Left forelimb (tissue), 1 donor: ENCODE measurements around the gene KIF13A.
"Not testable (repeated sequence)": the region's sequence is repeated elsewhere in the genome, so short reads cannot be mapped to it uniquely, and the experiment has no call there.

Source experiments
- DNase-seq: peaks from one replicate; pipeline ENCODE4 v3.0.0-alpha.2; 2018; ENCODE audit warnings: low spot score

The KIF13A gene

DNA sequence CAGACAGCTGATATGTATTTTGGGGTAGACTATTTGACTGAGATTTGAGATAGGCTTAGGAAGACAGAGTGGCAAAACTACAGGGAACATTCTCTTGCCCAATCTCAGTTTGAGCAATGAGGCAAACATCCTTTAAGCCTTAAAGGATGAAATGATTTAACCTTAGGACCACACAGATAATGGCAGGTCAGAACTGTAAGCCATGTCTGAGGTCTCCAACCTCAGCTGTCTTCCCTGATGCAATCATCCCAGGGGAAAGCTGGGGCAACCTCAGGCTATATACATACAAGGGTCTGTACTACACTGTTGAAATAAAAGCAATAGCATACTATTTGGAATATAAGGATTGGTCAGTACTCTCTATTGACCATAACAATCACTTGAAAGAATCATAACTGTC, 196.9 kb downstream of the KIF13A start:
- DNase-seq = no peak

DNA sequence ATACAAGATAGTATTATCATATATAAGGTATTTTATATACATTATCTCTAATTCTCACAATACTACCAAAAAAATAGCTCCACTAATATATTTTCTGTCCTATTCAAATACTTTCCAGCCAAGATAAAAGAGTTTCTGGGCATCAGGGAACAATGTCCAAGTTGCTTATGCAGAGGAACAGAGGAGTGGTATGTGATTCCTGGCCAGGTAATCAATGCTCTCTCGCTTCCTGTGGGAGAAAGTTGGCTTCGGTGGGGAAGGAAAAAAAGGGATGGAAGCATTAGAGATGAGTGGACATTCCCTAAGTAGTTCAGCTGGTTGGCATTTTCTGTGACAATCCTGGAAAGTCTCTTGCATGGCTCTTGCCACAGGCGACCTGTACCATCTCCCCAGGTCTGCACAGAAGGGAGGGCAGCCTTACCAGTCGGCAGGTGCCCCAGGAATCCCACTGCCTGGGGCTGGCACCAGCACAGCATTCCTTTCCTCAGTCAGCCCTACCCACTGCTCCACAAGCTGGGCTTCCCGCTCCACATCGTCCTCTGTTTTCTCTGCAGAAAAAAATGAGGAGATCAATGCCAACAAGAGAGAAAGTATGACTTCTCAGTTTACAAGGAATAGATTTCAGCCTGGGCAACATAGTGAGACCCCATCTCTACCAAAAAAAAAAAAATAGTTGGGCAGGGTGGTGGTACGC, 202.2 kb downstream of the KIF13A start:
- DNase-seq = no peak

DNA sequence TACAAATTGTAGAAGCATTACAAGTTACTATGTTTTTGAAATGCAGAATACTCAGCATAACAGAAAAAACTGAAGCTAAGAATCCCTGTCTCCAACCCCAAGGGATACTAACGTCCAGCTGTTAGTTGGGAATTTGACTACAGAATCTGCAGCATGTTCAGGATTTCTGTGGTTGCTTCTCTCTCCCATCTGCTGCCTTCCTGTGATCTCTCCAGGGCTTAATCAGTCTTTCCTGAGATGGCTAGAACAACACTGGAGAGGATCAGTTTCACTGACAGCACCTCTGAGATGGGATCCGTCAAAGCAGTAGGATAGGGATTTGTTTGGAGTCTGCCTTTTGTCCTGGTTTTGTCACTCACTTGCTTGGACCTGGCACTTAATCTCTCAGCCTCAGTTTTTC, 207.4 kb downstream of the KIF13A start:
- DNase-seq = no peak

DNA sequence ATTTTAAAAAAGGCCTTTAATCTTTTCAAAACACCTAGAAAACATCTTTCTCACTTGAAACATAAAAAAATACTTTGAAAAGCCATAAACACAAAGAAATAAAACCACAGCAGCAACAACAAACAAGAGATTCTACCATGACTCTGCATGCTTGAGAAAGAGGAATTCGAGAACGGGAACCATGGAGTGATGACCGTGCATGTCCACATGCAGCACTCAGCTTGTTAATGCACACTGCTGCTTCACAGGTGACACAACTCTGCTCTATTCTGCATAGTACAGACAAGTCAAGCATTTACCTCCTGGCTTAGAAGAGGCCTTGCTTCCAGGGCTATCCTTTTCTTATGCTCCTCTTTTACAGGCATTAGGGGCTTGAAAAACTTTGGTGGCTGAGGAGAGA, 215.8 kb downstream of the KIF13A start:
- DNase-seq = no peak

DNA sequence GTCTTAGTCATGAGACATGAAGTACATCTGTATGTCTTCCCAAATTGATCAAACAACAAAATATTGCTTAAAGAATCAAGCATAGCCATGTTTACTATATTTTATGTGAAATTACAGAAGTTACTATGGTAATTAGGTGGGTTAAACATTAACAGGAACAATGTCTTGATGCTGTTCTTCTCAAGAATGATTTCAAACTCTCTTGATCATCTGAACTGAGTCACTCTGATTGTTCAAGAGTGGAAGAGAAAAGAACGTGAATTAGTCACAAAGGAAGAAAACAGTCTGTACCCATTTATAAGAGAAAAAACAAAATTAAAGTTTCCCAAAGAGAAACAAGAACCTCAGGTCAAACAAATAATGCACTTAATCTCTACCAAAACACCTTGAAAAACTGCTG, 218.6 kb downstream of the KIF13A start:
- no peak for DNase-seq

DNA sequence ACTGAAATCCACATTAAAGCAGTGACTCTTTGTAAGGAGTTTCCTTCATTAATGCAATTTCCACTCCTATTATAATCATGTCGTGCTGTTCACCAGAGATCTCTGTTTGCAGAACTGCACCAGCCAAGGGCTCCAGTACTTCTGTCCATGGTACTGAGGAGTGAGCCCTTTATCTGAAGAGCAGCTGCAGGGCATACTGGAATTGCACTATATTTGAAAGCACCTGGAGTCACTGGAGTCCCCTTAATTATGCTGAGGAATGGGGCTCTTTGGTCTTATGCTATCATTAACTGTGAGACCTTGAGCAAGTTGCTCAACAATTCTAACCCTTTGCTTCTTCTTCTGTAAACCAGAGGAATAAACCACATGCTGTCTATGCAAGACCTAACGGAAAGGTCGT, 219.0 kb downstream of the KIF13A start:
- DNase-seq = no peak

DNA sequence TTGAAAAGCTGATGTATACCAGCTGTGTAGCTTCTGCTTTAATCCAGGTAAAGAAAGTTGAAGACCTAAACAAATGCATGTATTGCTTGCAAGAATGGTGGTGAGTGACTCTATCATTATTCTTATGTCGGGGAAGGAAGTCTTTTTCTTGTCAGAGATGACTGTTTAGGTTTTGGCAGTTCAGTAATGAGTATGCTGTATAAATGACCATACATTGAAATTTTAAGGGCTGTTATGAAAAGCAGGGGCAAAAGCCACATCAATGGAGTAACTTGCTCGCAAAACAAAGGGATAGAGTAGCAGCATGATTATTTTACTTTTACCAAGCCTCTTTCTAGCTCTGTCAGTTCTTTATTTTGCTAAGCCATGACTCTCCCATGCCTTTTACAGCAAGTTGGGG, 224.8 kb downstream of the KIF13A start:
- DNase-seq = no peak

DNA sequence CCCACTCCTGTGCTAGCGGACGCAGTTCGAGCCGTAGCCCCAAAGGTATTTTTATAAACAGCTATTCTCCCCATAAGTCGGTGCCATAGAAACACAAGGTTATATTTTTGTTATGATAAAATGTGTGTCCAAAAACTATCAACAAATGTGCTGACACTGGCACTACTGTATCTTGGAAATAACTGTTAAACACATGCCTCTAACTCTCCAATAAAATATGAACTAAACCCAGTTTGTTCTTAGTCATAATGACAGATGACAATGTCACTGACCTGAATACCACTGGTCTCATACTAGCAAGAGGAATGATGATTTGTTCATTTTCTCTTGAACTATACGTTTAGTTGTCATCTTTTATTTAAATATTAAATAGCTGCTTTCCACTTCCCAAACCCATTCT, 229.3 kb downstream of the KIF13A start:
- DNase-seq = no peak

DNA sequence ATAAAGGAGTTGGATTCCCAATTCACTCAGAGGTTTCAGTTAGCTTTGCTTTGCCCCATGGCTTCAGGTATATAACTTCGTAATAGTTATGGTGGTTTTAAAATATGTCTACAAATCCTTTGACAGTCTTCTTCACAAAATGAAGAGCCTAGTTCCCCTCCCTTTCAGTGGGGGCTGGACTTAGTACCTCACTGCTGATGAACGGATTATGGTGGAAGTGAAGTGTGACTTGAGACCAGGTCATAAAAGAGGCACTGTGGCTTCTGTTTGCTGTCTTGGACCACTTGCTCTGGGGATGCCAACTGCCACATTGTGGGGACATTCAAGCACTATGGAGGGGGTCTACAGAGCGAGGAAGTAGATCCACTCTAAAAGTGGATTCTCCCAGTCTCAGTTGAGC, 233.2 kb downstream of the KIF13A start:
- DNase-seq = no peak

DNA sequence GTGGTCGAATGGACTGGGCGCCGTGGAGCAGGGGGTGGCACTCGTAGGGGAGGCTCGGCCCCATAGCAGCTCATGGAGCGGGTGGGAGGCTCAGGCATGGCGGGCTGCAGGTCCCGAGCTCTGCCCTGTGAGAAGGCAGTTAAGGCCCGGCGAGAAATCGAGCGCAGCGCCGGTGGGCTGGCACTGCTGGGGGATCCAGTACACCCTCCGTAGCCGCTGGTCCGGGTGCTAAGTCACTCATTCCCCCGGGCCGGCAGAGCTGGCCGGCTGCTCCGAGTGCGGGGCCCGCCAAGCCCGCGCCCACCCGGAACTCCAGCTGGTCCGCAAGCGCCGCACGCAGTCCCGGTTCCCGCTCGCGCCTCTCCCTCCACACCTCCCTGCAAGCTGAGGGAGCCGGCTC, 242.1 kb downstream of the KIF13A start:
- not testable (repeated sequence) for DNase-seq

DNA sequence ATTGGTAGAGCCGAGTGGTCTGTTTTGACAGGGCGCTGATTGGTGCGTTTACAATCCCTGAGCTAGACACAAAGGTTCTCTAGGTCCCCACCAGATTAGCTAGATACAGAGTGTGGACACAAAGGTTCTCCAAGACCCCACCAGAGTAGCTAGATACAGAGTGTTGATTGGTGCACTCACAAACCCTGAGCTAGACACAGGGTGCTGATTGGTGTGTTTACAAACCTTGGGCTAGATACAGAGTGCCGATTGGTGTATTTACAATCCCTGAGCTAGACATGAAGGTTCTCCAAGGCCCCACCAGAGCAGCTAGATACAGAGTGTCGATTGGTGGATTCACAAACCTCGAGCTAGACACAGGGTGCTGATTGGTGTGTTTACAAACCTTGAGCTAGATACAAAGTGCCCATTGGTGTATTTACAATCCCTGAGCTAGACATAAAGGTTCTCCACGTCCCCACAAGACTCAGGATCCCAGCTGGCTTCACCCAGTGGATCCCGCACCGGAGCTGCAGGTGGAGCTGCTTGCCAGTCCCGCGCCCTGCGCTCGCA, 242.6 kb downstream of the KIF13A start:
- DNase-seq = not testable (repeated sequence)

DNA sequence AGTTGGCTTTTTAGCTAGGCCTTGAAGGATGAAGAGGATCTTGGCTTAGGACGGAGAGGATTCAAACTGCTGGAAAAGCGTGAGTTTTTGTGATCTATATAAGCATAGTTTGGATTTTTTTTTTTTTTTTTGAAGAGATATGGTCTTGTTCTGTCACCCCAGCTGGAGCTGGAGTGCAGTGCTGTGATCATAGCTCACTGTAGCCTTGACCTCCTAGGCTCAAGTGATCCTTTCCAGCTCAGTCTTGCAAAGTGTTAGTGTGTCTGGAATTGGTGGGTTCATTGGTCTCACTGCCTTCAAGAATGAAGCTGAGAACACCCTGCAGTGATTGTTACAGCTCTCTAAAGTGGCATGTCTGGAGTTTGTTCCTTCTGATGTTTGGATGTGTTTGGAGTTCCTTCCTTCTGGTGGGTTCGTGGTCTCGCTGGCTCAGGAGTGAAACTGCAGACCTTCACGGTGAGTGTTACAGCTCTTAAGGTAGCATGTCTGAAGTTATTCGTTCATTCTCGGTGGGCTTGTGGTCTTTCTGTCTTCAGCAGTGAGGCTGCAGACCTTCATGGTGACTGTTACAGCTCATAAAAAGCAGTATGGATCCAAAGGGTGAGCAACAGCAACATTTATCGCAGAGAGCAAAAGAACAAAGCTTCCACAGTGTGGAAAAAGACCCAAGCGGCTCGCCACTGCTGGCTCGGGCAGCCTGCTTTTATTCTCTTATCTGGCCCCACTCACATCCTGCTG, 243.2 kb downstream of the KIF13A start:
- no peak for DNase-seq

DNA sequence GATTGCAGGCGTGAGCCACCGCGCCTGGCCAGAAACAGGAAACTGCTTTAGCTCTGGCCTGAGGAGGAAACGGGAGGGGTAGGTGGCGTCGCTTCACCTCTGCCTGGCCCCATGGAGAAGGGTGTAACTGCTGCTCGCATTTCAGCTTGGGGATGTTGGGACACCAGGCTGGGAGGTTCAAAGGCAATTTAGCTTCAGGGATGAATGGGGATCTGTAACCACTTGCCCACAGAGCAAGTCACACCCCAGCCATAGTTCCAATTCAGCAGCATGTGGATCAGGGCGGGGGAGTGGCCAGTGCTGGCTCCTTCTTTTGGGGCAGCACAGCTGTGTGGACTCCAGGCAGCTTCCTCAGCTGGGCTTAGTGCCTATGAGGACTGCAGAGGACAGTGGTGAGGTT, 245.9 kb downstream of the KIF13A start:
- no peak for DNase-seq

DNA sequence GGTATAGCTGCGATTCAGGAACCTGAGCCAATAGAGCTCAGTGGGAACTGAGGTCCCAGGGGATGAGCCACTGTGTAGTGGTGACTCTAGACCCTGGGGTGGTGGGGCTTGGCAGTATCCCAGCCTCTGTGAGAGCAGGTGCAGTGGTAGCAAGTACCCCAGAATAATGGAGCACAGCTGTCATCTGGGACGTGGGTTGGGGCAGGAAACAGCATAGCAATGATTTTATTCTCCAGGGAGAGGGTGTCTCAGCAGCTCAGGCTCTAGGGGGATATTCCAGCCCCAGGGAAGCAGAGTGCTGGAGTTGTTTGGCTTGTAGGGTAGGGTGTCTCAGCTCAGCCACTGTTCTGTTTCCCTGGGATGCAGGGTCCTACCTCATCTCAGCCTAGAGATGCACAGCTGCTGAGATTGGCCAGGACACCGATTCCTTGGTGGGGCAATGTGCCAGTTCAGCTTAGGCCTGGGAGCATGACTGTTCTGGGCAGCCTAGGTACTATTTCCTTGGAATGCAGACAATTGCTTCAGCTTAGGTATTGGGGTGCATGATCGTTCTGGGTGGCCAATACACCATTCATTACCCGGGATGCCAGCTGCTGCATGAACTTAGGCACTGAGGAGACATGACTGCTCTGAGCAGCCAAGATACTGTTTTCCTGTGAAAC, 246.7 kb downstream of the KIF13A start:
- DNase-seq = no peak

DNA sequence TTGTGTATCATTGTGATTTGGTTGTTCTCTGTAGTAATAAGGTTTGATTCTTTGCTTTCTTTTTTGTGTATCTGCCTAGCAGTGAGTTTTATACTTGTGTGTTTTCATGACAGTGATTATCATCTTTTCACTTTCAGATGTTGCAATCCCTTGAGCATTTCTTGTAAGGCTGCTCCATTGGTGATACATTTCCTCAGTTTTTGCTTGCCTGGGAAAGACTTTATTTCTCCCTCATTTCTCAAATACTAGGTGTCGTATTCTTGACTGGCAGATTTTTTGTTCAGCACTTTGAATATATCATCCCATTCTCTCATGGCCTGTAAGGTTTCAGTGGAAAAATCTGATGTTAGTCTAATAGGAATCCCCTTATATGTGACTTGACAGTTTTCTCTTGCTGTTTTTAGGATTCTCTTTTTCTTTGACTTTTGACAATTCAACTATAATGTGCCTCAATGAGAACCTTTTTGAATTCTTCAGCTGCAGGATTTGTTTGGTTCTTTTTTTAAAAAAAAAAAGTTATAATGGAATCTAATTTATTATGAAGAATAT, 249.7 kb downstream of the KIF13A start:
- no peak for DNase-seq

DNA sequence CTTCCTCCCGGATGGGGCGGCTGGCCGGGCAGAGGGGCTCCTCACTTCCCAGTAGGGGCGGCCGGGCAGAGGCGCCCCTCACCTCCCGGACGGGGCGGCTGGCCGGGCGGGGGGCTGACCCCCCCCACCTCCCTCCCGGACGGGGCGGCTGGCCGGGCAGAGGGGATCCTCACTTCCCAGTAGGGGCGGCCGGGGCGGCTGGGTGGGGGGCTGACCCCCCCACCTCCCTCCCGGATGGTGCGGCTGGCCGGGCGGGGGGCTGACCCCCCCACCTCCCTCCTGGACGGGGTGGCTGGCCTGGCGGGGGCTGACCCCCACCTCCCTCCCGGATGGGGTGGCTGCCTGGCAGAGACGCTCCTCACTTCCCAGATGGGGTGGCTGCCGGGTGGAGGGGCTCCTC, 252.1 kb downstream of the KIF13A start:
- DNase-seq = not testable (repeated sequence)

DNA sequence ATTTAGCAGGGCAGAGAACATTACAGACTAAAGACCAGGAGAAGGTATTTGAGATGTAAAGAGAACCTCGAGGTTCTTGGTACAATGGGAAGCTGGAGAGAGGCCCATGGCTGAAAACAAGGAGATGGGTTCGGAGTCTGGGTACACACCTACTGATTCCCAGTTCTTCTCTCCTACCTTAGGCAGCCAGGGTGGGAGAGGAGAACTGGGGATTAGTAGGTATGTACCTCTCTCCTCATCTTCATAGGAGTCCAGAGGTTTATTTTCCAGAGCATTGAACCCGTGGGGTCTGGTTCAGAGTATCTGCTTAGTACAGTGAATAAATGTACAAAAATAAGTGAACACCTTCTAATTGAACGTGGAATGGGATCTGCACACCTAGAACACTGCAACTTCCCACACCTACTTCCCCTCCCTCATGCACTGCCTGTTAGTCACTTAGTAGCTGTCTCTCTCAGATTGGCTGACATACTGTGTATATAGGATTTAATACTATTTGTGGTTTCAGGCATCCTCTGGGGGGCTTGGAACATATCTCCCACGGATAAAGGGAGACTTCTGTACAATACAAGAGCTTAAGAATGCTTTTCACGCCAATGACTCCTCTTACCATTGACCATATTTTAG, 257.2 kb downstream of the KIF13A start:
- DNase-seq = no peak

DNA sequence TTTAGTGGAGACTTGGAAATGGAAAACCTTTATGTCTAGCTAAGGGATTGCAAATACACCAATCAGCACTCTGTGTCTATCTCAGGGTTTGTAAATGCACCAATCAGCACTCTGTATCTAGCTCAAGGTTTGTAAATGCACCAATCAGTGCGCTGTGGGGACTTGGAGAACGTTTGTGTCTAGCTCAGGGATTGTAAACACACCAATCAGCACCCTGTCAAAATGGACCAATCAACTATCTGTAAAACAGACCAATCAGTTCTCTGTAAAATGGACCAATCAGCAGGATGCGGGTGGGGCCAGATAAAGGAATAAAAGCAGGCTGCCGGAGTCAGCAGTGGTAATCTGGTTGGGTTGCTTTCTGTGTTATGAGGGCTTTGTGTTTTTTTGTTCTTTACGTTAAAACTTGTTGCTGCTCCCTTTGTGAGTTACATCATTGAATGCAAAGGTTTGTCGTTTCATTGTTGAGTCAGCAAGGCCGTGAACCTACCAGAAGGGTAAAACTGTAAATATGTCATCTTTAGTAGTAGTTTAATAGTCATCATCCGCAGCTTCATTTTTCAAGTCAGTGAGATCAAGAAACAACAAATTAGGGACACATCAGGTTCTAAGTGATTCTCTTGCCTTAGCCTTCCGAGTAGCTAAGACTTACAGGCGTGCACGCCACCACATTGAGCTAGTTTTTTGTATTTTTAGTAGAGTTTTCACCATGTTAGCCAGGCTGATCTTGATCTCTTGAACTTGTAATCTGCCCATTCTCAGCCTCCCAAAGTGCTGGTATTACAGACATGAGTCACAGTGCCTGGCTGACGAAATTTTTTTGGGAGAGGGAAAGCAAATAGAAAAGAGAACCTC, 258.0 kb downstream of the KIF13A start:
- no peak for DNase-seq

DNA sequence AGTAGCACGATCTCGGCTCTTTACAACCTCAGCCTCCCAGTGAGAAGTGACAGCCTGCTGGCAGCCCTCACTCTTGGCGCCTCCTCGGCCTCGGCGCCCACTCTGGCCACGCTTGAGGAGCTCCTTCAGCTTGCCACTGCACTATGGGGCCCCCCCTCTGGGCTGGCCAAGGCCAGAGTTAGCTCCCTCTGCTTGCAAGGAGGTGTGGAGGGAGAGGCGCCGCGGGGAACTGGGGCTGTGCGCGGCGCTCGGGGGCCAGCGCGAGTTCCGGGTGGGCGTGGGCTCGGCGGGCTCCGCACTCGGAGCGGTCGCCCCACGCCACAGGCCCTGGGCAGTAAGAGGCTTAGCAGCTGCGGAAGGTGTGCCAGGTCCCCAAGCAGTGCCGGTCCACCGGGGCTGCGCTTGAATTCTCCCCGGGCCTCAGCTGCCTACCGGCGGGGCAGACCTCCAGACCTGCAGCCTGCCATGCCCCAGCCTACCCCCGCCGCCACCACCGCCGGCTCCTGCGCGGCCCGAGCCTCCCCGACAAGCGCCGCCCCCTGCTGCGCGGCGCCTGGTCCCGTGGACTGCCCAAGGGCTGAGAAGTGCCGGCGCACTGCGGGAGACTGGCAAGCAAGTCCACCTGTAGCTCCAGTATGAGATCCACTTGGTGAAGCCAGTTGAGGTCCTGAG, 258.7 kb downstream of the KIF13A start:
- no peak for DNase-seq

DNA sequence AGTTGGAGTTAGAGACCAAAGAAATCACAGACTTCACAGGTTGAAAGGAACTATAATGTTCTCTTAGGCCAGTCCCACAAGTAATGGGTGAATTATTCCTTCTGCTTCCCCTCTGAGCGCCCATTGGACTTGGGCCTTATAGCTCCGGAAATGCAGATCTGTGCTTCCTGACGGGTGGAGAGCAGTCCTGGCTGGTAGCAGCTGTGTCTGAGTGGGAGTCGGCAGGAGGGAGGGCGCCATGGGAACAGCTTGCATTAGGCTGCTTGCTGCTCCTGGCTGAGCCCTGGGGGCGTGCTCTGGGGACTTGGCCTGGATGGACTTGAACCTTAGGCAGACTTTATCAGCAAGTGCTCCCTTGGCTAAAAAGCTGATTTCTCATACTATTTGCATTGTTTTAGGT, 262.4 kb downstream of the KIF13A start:
- DNase-seq = no peak

DNA sequence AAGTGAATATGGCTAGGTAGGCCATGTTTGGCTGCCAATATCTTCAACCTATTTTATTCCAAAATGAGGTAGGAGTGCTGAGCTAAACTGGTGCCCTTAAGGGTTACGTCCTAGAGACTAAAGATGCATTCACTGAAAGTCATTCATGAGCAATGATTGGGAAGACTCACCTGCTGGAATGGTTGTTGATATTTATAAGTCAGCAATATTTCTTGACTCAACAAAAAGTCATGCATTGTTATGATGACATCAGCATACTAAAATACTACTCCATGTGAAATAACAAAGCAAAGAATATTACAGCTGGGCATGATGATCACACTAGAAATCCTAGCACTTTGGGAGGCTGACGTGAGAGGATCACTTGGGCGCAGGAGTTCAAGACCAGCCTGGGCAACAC, 263.1 kb downstream of the KIF13A start:
- DNase-seq = no peak
